IMR-90 (cell line): ENCODE measurements around the gene C9orf43. TPM values are rescaled to one million over a fixed set of nuclear protein-coding genes. Genes with fewer than 3 reads are reported as not detected.
A peak's percentile ranks its signal among the peaks of the same experiment; 100 is the strongest.

Source experiments
- ATAC-seq: fragments of 200-7000 bp; cut with Tn5 transposase; 2 replicates; pipeline ENCODE4 v1.9.1; 2020; ENCODE audit warnings: low read depth, mild to moderate bottlenecking, moderate library complexity
- BruUV-seq: library from RNA; stranded (reverse); fragments of 400-500 nt; replicated peaks from 2 replicates; lab custom pipeline; 2021; lab: Mats Ljungman, UMichigan
- CTCF ChIA-PET: fragments of 300-600 bp; formaldehyde crosslinking; extraction: SDS; loops from one replicate; lab custom pipeline; 2021; ENCODE audit warnings: antibody characterized with exemption; lab: Yijun Ruan, JAX
- POLR2A ChIA-PET: fragments of 300-600 bp; sonication (Branson Sonifier 250); formaldehyde crosslinking; loops from one replicate; lab custom pipeline; 2022; ENCODE audit warnings: antibody characterized with exemption; ENCODE audit not compliant: unreplicated experiment; lab: Charles Lee
- DNase-seq: peaks from one replicate; pipeline ENCODE4 v3.0.0; 2013
- H2AFZ ChIP-seq: replicated peaks from 2 replicates; pipeline ENCODE3; 2013; ENCODE audit warnings: low read length, mild to moderate bottlenecking; ENCODE audit not compliant: poor library complexity
- H2AK5ac ChIP-seq: 2 replicates; pipeline ENCODE4 v1.6.1; 2013; ENCODE audit warnings: low read depth, low read length, inconsistent platforms
- H2AK9ac ChIP-seq: replicated peaks from 2 replicates; pipeline ENCODE3; 2013; ENCODE audit warnings: mild to moderate bottlenecking, low read depth, low read length, moderate library complexity; ENCODE audit not compliant: poor library complexity
- H2BK120ac ChIP-seq: 2 replicates; pipeline ENCODE4 v1.6.1; 2013; ENCODE audit warnings: low read depth, low read length, inconsistent platforms
- H2BK15ac ChIP-seq: 3 replicates; pipeline ENCODE4 v1.6.1; 2013; ENCODE audit warnings: low read depth, low read length, inconsistent platforms
- H2BK20ac ChIP-seq: 2 replicates; pipeline ENCODE4 v1.6.1; 2013; ENCODE audit warnings: low read depth, mild to moderate bottlenecking, inconsistent platforms, low read length, moderate library complexity
- H2BK5ac ChIP-seq: 2 replicates; pipeline ENCODE4 v1.6.1; 2013; ENCODE audit warnings: mild to moderate bottlenecking, low read depth, low read length, inconsistent platforms; ENCODE audit not compliant: poor library complexity, severe bottlenecking
- H3K14ac ChIP-seq: replicated peaks from 2 replicates; pipeline ENCODE4 v1.6.1; 2013; ENCODE audit warnings: low read depth, low read length, inconsistent platforms
- H3K18ac ChIP-seq: 2 replicates; pipeline ENCODE4 v1.6.1; 2013; ENCODE audit warnings: low read depth, low read length, control low read depth
- H3K23ac ChIP-seq: 2 replicates; pipeline ENCODE4 v1.6.1; 2013; ENCODE audit warnings: low read depth, low read length, inconsistent platforms
- H3K27ac ChIP-seq: 2 replicates; pipeline ENCODE4 v1.5.1; 2013; ENCODE audit warnings: mild to moderate bottlenecking, control low read depth, low read length; ENCODE audit not compliant: insufficient read depth
- H3K27me3 ChIP-seq: 2 replicates; pipeline ENCODE4 v1.6.1; 2013; ENCODE audit warnings: low read length; ENCODE audit not compliant: control insufficient read depth, insufficient read depth
- H3K36me3 ChIP-seq: 2 replicates; pipeline ENCODE4 v1.6.1; 2013; ENCODE audit warnings: low read length, mixed read lengths; ENCODE audit not compliant: control insufficient read depth, insufficient read depth
- H3K4ac ChIP-seq: 2 replicates; pipeline ENCODE4 v1.6.1; 2013; ENCODE audit warnings: low read depth, low read length, inconsistent platforms
- H3K4me1 ChIP-seq: 2 replicates; pipeline ENCODE4 v1.6.1; 2013; ENCODE audit warnings: low read length, mixed read lengths; ENCODE audit not compliant: control insufficient read depth, insufficient read depth
- H3K4me2 ChIP-seq: 2 replicates; pipeline ENCODE4 v1.6.1; 2013; ENCODE audit warnings: low read depth, mild to moderate bottlenecking, control low read depth, low read length, moderate library complexity
- H3K4me3 ChIP-seq: 2 replicates; pipeline ENCODE4 v1.5.1; 2013; ENCODE audit warnings: low read depth, mild to moderate bottlenecking, control low read depth, low read length, moderate library complexity; ENCODE audit not compliant: insufficient read depth
- H3K56ac ChIP-seq: 2 replicates; pipeline ENCODE4 v1.6.1; 2013; ENCODE audit warnings: low read length, inconsistent platforms; ENCODE audit not compliant: insufficient read depth; ENCODE audit errors: extremely low read depth
- H3K79me1 ChIP-seq, 2 experiments: 2 replicates each; pipeline ENCODE4 v1.6.1; 2013; ENCODE audit warnings: low read length in 2 of 2, inconsistent platforms in 1 of 2, low read depth in 1 of 2
- H3K9ac ChIP-seq: 2 replicates; pipeline ENCODE4 v1.6.1; 2013; ENCODE audit warnings: low read depth, low read length, control low read depth
- H3K9me1 ChIP-seq: 2 replicates; pipeline ENCODE4 v1.6.1; 2013; ENCODE audit warnings: low read length, inconsistent platforms; ENCODE audit not compliant: insufficient read depth
- H3K9me3 ChIP-seq: 2 replicates; pipeline ENCODE4 v1.6.1; 2013; ENCODE audit warnings: low read length; ENCODE audit not compliant: control insufficient read depth, insufficient read depth
- H4K20me1 ChIP-seq: 2 replicates; pipeline ENCODE4 v1.6.1; 2013; ENCODE audit warnings: low read length, inconsistent platforms; ENCODE audit not compliant: insufficient read depth
- H4K5ac ChIP-seq: 2 replicates; pipeline ENCODE4 v1.6.1; 2013; ENCODE audit warnings: mild to moderate bottlenecking, low read depth, low read length, control low read depth
- H4K8ac ChIP-seq, 2 experiments: 2 replicates each; pipeline ENCODE4 v1.6.1; 2013; ENCODE audit warnings: low read depth in 2 of 2, low read length in 2 of 2, control low read depth in 1 of 2, inconsistent platforms in 1 of 2
- H4K91ac ChIP-seq: 2 replicates; pipeline ENCODE4 v1.6.1; 2013; ENCODE audit warnings: low read depth, low read length, inconsistent platforms; ENCODE audit not compliant: insufficient read depth
- BHLHE40 ChIP-seq: fragments of 150-350 bp; IDR thresholded peaks from 2 replicates; pipeline ENCODE4 v1.6.1; 2016; ENCODE audit warnings: mild to moderate bottlenecking, low read depth, low read length
- CHD1 ChIP-seq: IDR thresholded peaks from 2 replicates; pipeline ENCODE4 v1.6.1; 2012; ENCODE audit warnings: low read depth, low read length, improper control_type of control experiment
- WGBS, 2 experiments: methylation state at CpG; one replicate each; pipeline versions ENCODE4 v1.1.5 to v1.1.7; 2013; ENCODE audit warnings: missing lambda C conversion rate in 2 of 2; ENCODE audit not compliant: insufficient read length in 1 of 2; ENCODE audit errors: extremely low coverage in 2 of 2; 5-methylcytosine and 5-hydroxymethylcytosine counted together
- dilution Hi-C: fragments of 300-500 bp; cut with HindIII; formaldehyde crosslinking; loops from one replicate; pipeline ENCODE4 v1.14.3; 2018; ENCODE audit warnings: low sequenced_read_pairs; ENCODE audit not compliant: unreplicated experiment
- in situ Hi-C: fragments of 300-500 bp; cut with MboI; formaldehyde crosslinking; loops from 3 replicates; pipeline ENCODE4 v1.14.3; 2019; ENCODE audit warnings: low sequenced_read_pairs, inconsistent platforms, mixed read lengths
- intact Hi-C: fragments of 100-400 bp; cut with micrococcal nuclease; formaldehyde crosslinking; loops from 2 replicates; pipeline ENCODE4 v1.10.0; 2022
- polyA plus RNA-seq, 3 experiments: library from polyadenylated mRNA; depleted of rRNA; stranded (reverse); fragments of >200 nt; gene quantifications; 2 replicates each; pipeline ENCODE4 v1.2.3, GENCODE V29; 2012; ENCODE audit warnings: low replicate concordance in 1 of 3
- total RNA-seq: library from RNA; depleted of rRNA; stranded (reverse); fragments of >200 nt; gene quantifications from 2 replicates; pipeline ENCODE4 v1.2.3, GENCODE V29; 2012

The C9orf43 gene
- total and polyA plus RNA-seq, 2 of the 4 experiments (the other 2 are of a cell fraction) = 0.36 to 0.46 TPM

DNA sequence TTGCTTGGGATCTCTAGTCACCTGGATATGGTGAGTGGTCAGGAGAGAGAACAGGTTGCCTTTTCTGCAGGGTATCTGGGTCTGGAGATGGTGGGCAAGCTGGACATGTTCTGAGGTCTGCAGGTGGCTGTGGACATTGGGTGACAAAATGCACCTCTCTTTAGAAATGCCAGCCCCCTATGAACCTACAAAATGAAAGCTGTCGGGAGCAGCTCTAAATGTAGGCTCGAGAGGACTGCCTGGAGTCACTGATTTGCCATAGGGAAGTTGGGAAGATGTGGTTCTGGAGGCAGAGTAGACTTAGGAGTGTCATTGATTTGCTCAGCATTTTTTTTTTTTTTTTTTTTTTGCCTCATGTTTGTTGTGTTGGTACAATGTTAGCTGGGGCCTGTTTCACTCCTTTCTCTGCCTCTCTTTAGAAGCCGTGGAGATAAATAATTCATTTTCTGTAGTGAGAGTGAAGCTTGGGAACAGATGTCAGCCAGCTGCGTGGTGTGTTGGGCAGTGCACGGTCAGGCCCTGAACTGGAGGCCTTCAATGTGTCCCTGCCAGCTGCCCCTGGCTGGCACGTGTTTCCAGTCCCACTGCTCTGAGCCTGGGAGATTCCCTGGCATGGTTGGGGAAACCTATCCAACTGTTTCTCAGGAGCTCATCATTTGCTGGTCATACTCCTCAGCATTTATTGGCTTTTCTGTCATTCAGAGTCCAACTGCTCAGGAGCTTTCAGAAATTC is 58.3 kb downstream of the C9orf43 start:
- no peak overlapping the region for H3K56ac ChIP-seq
- no peak overlapping the region for H3K4ac ChIP-seq
- H2BK120ac ChIP-seq = no peak overlapping the region
- CTCF ChIA-PET = interaction anchor here (0.6 to 0.8 kb wide), 2 partner anchors 9 to 925 kb away, joined by 3 to 4 read pairs; no protein-coding TSS in a partner anchor
- H4K91ac ChIP-seq = no peak overlapping the region; the same call in 1 of the 2 replicates
- H3K9me3 ChIP-seq = no peaks in the 10 kb centered on the region
- H3K27ac ChIP-seq = no peak overlapping the region
- ATAC-seq = peak; percentile 21; the same call in 1 of the 2 replicates
- peak overlapping the region in 1 of 2 experiments; percentile 16; a peak in 2 of 4 replicates for H4K8ac ChIP-seq
- BruUV-seq = no TSS peak
- no peak for TF ChIP-seq BHLHE40
- no peak for TF ChIP-seq CHD1
- WGBS, 2 experiments = 33% methylated on average over 2 of the region's 6 CpGs; no CpG with 5 or more reads in 1 of the 2 experiments
- POLR2A ChIA-PET = interaction anchor here (0.5 kb wide), 1 partner anchor 15 kb away, joined by 9 read pairs; no protein-coding TSS in a partner anchor
- H4K20me1 ChIP-seq = no peaks in the 10 kb centered on the region
- no peak overlapping the region for H2BK20ac ChIP-seq
- H3K14ac ChIP-seq = no peak overlapping the region
- H3K27me3 ChIP-seq = peaks cover 8% of the 10 kb centered on the region
- no peak overlapping the region for H2AFZ ChIP-seq
- no peak overlapping the region for H3K9ac ChIP-seq
- intact Hi-C loops = no loop called here
- no peak overlapping the region for H3K18ac ChIP-seq
- no peak overlapping the region for H3K4me3 ChIP-seq
- H2AK5ac ChIP-seq = peak overlapping the region; percentile 2; the same call in 1 of the 2 replicates
- in situ Hi-C loops = no loop called here
- no peak overlapping the region; the same call in 1 of the 2 replicates for H3K4me2 ChIP-seq
- H3K4me1 ChIP-seq = peaks cover 12% of the 10 kb centered on the region
- no peaks in the 10 kb centered on the region for H3K9me1 ChIP-seq
- no peak overlapping the region for H2AK9ac ChIP-seq
- H3K79me1 ChIP-seq = no peaks in the 10 kb centered on the region
- no peaks in the 10 kb centered on the region for H3K36me3 ChIP-seq
- H3K23ac ChIP-seq = no peak overlapping the region
- DNase-seq = no peak
- H4K5ac ChIP-seq = no peak overlapping the region; the same call in 1 of the 2 replicates
- dilution Hi-C loops = no loop called here
- H2BK15ac ChIP-seq = 0 out of 3 replicates have a peak overlapping the region, but pooled peaks have one; percentile 2
- H2BK5ac ChIP-seq = no peak overlapping the region
